Measurements from ENCODE around the gene RCOR1.
"Not testable (repeated sequence)": the region's sequence is repeated elsewhere in the genome, so short reads cannot be mapped to it uniquely, and the experiment has no call there.

Gene RCOR1

DNA sequence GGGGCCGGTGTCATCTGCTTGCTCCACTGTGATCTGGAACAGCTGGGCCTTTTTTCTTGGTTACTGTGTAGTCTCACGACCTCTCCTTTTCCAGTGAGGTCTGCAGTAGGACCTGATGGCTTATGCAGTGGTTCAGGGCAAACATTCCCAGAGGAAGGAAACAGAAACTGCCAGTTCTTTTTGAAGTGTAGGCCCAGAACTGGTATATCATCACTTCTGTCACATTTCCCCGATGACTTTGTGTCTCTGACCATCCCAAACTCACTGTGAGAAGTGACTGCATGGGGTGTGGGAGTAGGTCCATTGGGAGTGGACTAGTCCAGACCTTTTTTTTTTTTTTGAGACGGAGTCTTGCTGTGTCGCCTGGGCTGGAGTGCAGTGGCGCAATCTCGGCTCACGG, 38.4 kb downstream of the RCOR1 start:
- no peak for DNase-seq

DNA sequence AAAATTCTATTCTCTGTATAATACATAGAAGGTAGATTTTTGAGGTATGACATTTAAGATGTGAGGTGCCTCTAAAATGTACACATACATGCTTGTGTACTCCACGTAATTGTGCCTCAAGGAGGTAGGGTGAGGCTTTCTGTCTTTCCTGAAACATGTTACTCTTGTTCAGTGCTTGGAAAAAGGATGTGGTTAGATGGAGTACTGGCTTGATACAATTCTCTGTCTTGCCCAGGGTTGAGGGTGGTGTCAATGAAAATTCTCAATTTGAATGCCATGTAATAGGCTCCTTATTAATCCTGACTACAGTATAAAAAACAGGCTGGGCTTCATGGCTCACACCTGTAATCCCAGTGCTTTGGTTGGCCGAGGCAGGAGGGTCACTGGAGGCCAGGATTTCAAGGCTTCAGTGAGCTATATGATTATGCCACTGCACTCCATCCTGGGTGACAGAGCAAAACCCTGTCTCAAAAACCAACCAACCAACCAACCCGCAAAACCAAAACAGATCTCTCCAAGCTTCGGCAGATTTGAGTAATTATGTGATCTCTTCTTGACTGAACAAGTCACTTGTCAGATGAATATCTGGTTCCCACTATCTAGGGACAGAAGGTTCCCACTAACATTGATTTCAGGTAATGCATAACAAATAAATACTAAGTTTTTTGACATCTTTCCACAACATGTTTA, 41.6 kb downstream of the RCOR1 start:
- no peak for DNase-seq

DNA sequence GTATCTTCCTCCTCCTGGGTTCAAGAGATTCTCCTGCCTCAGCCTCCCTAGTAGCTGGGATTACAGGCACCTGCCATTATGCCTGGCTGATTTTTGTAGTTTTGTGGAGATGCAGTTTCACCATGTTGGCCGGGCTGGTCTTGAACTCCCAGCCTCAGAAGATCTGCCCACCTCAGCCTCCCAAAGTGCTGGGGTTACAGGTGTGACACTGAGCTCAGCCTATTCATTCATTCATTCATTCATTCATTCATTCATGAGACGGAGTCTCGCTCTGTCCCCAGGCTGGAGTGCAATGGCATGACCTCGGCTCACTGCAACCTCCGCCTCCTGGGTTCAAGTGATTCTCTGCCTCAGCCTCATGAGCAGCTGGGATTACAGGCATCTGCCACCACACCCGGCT, 47.2 kb downstream of the RCOR1 start:
- not testable (repeated sequence) for DNase-seq

DNA sequence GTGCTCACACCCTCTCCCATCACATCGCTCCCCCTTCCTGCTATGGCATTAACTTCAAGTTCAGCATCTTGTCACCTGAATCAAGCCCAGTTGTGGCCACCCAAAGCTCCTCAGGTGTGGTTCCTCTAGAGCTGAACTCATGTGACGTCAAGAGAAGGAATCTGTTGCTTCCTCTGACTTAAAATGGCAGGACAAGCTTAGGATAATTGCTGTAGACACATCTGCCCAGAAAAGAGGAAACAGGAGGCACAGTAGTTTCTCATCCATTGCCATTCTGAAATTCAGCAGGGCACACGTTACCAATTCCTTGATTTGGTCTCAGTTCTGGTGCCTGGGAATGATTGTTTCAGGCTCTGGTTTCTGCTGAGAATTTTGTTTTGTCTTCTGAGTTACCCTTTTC, 52.1 kb downstream of the RCOR1 start:
- no peak for DNase-seq

DNA sequence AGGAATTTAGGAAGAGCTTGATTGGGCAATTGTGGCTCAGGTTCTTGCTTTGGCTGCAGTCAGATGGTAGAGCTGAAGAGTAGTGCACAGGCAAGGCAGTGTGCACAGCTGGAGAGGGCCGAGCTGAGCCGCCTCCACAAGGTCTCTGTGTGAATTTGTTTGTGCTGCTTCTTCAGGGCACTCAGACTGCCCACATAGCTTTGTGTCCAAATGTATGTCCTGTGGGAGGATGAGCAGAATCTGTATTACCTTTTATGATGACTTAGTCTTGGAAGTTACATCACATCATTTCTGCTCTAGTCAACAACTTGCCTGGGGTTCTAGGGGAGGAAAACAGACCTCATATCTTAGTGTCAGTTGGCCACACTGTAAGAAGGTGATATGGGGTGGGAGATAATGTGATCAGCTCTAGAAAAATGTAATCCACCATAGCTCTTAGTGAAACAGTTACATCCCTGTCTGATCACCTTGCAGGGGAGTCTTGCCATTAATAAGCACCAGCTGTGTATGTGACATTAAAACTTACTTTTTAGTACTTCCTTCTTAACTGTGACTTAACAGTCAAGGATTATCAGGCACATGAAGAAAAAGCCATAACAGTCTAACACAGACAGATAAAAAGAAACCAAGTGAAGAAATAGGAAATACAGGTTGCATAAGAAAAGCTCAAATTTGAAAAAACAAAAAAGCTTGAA, 53.4 kb downstream of the RCOR1 start:
- no peak for DNase-seq

DNA sequence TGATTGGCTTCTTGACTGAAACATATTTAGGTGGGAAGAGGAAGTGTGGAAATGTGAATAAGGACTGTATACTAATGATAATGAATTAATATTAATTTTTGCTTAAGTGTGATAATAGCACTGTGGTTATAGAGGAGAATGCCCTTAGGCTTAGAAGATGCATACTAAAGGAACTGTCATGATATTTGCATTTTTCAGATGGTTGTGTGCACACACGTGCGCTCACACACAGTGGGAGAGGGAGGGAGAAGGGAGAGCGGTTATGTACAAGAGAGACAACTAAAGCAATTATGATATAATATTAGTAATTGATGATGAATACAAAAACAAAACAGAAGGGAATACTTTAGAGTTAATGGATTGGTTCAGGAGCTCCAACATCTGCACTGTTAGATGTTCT, 54.2 kb downstream of the RCOR1 start:
- DNase-seq: no peak

DNA sequence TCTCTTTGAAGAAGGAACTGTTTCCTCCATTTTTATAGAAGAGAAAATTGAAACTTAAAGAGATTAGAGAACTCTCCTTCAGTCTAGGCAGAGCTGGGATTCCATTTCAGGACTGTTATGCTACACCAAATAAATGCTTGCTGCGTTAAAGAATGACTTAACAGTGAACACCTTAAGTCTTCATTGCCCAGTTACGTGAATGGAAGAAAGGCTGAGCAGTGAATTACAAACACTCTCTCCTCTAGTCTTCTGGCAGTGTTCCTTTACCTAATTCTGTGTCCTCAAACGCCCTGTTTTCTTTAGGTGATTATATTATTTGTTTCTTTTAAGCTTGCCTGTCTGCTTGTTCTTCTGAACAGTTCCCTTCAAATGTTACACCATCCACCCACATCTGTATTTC, 59.7 kb downstream of the RCOR1 start:
- DNase-seq: no peak

DNA sequence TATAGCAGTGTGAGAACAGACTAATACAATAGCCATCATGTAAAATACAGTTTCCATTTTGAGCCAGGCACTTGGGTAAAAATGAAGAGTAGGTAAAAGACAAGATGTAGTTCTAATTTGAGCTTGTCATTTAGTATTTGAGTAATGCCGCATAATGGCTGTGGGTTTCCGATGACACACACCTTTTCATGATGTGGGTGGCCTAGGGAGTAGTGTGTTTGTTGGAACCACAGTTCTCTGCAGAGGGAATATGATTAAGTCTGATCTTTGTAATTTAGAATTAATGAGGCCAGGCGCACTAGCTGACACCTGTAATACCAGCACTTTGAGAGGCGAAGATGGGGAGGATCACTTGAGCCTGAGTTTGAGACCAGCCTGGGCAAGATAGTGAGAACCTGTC, 61.8 kb downstream of the RCOR1 start:
- peak; percentile 25 for DNase-seq

DNA sequence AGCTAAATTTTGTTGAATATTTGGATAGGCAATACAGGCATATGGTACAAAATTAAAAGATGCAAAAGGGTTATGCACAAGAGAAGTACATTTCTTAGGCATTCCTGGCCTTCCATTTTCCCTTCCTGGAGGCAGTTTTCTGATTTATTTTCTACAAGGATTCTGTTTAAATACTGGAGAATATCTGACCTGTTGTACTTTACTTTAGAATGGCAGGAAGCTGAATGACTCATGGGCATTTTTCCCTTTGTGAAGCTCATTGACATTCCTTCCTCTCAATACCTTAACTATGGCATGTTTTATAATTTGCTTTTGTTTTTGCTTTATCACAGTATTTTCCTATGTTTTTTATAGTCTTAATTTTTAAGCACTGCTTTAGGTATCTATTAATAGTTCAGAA, 62.7 kb downstream of the RCOR1 start:
- no peak for DNase-seq

DNA sequence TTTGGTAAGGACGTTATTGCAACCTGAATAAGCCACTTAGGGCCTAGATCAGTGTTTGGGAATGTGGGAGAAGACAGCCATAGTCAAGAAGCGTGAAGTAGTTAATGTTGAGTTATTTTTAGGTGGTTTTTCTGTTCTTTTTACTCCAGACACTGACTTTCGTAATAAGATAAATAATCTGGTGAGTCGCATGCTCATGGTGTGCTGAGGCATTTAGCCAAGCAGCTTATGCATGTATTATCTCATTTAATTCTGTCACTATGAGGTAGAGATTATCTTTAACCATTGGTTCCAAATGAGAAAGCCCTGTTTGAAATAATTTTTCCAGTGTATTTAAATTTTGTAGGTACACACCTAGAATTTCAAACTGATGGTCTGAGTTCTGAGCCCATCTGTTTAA, 67.3 kb downstream of the RCOR1 start:
- no peak for DNase-seq

DNA sequence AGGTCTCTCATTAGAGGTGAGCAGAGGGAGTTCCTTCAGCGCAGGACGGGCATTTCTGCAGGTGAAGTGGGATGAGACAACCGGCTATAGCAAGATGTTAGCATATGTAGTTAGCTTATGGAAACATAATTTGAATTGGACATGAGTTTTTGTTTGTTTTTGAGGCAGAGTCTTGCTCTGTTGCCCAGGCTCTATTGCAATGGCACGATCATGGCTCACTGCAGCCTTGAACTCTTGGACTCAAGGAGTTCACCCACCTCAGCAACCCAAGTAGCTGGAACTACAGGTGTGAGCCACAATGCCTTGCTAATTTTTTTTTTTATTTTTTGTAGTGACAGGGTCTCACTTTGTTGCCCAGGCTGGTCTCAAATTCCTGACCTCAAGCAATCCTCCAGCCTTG, 69.2 kb downstream of the RCOR1 start:
- no peak for DNase-seq

DNA sequence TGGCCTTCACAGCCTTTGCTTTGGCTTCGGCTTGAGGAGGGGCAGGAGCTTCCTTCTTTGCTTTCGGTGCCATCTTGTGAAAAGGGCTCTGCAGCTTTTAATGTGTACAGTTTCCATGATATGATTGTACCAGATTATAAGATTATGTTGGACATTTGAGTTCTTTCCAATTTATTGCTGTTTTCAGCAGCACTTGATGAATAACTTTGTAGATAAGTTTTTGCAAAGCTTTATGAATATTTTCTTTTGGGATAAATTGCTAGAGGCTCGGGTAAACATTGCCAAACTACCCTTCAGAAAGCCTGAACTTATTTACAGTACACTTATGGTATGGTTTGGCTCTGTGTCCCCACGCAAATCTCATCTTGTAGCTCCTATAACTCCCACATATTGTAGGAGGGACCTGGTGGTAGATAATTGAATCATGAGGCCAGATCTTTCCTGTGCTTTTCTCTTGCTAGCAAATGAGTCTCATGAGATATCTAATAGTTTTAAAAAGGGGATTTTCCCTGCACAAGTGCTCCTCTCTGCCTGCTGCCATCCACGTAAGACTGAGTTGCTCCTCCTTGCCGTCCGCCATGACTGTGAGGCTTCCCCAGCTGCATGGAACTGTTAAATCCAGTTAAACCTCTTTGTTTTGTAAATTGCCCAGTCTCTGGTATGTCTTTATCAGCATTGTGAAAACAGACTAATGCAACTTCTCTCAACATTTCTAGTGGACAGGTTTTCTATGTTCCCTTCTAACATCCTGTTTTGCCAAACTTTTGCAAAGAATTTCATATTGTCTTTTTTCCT, 70.4 kb downstream of the RCOR1 start:
- no peak for DNase-seq

DNA sequence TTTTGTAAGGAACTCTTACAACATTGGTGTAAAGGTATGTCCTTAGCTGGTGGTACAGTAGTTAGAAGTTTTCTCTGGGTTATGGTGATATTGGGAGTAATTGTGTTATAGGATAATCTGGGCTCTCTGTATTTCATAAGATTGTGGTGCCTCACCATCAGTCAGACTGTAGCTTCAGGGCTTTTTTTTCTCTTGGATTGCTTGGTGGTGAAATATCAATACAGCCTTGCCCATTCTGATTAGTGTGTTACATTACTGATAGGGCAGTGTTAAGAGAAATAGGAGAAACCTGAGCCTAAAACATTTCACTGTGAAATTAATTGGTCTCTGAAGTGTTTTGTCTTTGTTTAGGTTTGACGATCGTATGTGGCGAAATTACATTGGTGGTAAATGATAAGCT, 71.0 kb downstream of the RCOR1 start:
- DNase-seq: no peak

DNA sequence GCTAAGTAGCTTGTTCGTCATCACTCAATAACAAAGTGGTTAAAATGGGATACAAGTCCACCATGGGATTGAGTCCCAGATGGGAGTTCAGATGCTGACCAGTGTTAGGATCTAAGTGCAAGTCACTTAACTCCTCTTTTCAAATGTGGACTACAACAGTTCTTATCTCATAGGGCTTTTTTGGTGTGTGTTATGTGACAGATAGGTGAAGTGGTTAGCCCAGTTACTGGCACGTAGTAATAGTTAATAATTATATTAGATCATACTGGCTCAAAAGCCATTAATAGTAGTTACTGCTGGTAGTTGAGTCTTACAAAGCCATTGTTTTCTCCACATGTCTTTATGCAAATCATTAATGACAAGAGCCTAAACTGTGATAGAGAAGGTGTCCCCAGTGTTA, 73.2 kb downstream of the RCOR1 start:
- DNase-seq: no peak

DNA sequence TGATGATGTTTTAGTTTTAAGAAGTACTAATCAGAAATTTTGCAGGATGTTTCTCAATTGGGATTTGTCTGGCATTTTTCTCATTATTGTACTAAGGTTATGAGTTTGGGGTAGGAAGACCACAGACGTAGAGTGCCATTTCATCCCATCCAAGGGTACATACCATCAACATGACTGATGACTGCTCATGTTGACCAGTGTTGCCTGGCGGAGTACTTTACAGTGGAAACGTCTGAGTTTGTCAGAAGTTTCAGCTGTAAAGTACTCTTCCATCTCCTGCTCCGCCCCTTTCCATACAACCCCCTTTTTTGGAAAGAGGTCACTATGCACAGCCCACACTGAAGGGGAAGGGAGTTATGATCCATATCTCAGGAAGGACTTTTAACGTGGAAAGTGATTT, 74.2 kb downstream of the RCOR1 start:
- no peak for DNase-seq

DNA sequence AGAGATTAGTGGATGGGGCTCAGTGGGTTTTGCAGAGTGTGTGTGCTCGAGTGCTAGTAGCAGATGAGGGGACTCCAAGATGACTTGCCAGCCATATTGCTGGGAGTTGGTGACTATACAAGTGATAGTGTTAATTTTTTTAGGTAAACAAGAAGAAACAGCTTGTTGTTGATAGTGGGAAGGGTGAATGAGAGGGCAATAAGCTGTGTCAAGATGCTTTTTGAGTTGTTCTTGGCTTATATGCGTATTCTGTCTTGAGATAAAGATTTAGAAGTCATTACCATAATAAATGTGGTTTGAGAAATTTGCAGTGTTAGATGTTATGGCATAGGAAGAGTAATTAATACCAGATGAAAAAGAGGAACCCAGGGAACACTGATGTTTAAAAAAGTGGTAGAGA, 75.3 kb downstream of the RCOR1 start:
- no peak for DNase-seq

DNA sequence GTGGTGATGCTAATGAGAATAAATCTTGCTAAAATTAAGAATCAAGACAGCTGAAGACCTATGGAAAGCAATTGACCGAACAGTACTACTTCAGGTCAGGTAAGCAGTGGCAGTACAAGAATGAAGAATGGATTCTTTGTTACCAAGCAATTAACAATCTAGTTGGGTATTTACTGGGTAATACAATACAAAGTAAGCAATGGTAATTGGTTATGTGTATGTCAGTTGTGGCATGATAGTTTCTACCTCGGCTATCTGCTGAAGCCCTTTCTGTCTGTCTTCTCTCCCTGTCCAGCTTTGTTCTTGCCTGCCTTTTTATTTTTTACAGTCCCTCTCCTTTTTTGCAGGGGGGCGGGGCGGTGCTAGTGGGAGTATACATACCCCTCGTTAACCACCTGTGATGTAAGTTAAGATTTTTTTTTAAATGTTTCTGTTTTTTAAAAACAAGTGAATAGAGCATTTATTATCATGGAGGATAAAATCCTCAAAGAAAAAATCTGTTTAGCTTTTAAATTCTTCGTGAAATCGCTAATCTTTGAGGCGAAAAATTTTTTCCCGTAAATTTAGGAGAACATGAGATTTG, 75.9 kb downstream of the RCOR1 start:
- no peak for DNase-seq

DNA sequence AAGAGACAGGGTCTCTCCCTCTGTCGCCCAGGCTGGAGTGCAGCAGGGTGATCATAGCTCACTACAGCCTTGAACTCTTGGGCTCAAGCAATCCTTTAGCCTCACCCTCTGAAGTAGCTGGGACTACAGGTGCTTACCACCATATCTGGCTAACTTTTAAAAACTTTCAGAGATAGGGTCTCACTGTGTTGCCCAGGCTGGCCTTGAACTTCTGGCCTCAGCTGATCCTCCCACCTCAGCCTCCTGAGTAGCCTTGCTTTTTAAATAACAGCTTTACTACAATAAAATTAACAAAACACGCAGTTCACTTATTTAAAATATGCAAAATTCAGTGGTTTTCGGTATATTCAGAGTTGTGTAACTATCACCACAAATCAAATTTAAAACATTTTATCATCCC, 79.0 kb downstream of the RCOR1 start:
- DNase-seq: no peak

DNA sequence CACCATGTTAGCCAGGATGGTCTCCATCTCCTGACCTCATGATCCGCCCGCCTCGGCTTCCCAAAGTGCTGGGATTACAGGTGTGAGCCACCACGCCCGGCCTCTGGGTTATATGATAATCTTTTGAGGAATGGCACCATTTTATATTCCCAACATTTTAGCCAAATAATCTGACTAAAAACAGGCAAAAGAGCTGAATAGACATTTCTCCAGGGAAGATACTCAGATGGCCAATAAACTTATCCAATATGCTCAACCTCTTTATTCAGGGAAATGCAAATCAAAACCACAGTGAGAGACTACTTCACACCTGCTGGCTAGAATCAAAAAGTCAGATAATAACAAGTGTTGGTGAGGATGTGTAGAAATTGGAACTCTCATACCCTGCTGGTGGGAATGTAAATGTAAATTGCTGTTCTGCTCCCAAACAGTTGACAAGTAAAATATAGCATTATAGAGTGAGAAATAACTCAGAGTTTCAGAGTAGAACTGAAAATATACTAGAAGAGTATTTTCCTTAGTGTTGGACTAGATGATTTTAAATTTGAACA, 80.0 kb downstream of the RCOR1 start:
- no peak for DNase-seq

DNA sequence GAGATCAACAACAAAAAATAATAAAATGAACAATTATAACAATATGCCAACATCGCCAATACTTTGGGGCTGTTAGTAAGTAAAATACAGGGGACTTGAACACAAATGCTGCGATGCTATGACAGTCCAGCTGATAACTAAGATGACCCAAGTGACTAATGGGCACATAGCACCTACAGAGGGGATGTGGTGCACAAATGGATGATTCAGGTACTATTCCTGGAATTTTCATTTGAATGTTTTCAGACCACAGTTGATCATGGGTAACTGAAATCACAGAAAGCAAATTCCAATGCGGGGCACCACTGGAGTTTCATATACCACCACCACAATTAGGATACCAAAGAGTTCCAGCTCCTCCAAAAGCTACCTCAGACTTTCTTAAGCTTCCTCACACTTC, 82.9 kb downstream of the RCOR1 start:
- DNase-seq: no peak

DNA sequence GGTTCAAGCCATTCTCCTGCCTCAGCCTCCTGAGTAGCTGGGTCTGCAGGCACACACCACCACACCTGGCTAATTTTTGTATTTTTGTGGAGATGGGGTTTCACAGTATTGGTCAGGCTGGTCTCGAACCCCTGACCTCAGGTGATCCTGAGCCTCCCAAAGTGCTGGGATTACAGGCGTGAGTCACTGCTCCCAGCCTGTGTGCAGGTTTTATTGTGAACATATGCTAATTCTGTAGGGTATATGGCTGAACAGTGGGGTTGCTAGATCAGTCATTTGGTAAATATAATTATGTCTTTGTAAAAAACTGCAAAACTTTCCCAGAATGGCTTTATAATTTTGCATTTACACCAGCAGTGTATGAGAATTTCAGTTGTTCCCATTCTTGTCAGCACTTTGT, 85.9 kb downstream of the RCOR1 start:
- DNase-seq: no peak

DNA sequence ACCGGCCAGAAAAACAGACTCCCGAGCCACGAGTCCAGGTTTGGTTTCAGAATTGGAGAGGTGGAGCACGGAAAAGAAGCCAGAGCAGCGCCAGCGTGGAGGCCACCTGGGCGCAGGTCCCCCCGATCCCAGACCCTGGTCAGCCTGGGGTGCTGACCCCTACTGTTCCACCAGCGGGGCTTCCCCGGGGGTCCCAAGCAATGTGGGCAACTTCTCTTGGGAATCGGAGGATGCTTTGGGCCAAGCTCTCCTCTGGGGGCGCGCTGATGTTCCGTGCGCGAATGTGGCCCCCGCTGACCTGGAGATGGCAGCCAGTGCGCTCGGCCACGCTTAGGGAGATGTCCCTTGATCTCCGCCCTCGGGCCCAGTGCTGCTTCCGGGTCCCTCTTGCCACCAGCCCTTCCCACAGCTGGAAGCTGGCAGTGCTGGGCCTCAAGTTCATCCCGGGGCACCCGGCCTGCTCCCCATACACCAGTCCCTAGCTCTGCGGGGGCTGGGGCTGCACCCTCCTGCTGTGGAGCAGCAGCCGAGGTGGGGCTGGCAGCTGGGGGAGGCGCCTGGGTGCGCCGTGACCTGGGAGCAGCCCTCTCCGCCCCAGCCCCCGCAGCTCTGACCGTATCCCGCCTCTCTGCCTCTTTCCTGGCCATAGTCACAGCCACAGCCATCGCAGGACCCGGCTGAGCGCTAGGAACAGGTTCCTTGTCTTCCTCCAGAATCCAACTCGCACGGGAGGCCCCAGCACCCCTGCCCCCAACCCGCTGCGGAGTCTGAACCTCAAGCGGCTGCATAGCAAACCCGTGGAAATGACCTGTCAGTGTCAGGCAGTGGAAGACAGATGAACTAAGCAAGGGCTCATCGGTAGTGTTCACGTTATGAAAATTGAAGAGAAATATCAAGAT, 91.2 kb downstream of the RCOR1 start:
- no peak for DNase-seq

DNA sequence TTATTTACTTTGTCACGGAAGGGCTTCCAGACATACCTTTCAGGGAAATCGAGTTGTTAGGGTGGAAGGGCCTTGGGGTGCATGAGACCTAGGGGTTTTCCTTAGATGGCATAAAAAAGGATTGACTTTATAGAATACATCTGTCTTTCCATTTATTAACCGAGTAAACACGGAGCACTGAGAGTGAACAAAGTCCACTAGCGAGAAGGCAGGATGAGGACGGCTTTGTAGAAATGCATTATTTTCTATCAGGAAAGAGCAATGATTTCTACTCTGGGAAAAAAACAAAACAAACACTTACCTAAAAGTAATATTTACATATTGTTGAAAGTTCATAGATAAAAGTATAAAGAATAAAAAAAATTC, 91.8 kb downstream of the RCOR1 start:
- DNase-seq: no peak

Data from stimulated activated naive CD4-positive, alpha-beta T cell treated with Interleukin-2 at 50 U/mL for 16 hours (primary cell).